Osteoblast (primary cell): Measurements from ENCODE around the gene FAM193A. TPM values are rescaled to one million over a fixed set of nuclear protein-coding genes. Genes with fewer than 3 reads are reported as not detected.

Source experiments
- DNase-seq: peaks from one replicate; pipeline ENCODE4 v3.0.0; 2011; ENCODE audit warnings: low spot score, mixed read lengths; ENCODE audit not compliant: insufficient read length; ENCODE audit errors: missing footprints
- H2AFZ ChIP-seq: 2 replicates; pipeline ENCODE4 v1.6.0; 2011; ENCODE audit warnings: mild to moderate bottlenecking, low read length
- H3K27ac ChIP-seq: 2 replicates; pipeline ENCODE4 v1.5.1; 2011; ENCODE audit warnings: mild to moderate bottlenecking, low read depth, low read length, moderate library complexity
- H3K27me3 ChIP-seq: 2 replicates; pipeline ENCODE4 v1.6.0; 2012; ENCODE audit warnings: mild to moderate bottlenecking, control low read depth, inconsistent platforms, low read length, moderate library complexity; ENCODE audit not compliant: insufficient read depth
- H3K36me3 ChIP-seq: 2 replicates; pipeline ENCODE4 v1.5.1; 2011; ENCODE audit warnings: mild to moderate bottlenecking, low read length, control low read depth, moderate library complexity; ENCODE audit not compliant: insufficient read depth
- H3K4me1 ChIP-seq: 2 replicates; pipeline ENCODE4 v1.5.1; 2011; ENCODE audit warnings: mild to moderate bottlenecking, low read length, control low read depth, moderate library complexity; ENCODE audit not compliant: insufficient read depth
- H3K4me2 ChIP-seq: 2 replicates; pipeline ENCODE4 v1.6.0; 2011; ENCODE audit warnings: mild to moderate bottlenecking, low read length; ENCODE audit not compliant: insufficient read depth
- H3K4me3 ChIP-seq: fragments of 200-600 bp; sonication (generic); 3 replicates; pipeline ENCODE4 v1.5.1; 2012; ENCODE audit warnings: mild to moderate bottlenecking, low read length, inconsistent platforms; ENCODE audit not compliant: insufficient read depth
- H3K79me2 ChIP-seq: 2 replicates; pipeline ENCODE4 v1.6.0; 2012; ENCODE audit warnings: mild to moderate bottlenecking, low read length, control low read depth, inconsistent platforms; ENCODE audit not compliant: insufficient read depth
- H3K9me3 ChIP-seq: 2 replicates; pipeline ENCODE4 v1.5.1; 2011; ENCODE audit warnings: low read depth, low read length, control low read depth
- H4K20me1 ChIP-seq: 2 replicates; pipeline ENCODE4 v1.6.0; 2012; ENCODE audit warnings: mild to moderate bottlenecking, low read length, control low read depth; ENCODE audit not compliant: insufficient read depth
- total RNA-seq: library from RNA; depleted of rRNA; stranded (reverse); fragments of >200 nt; gene quantifications from 2 replicates; pipeline ENCODE4 v1.2.3, GENCODE V29; 2012
- TF ChIP-seq, protein P1 (sequence below): IDR thresholded peaks from 2 replicates; pipeline ENCODE4 v1.5.1; 2011; ENCODE audit warnings: mild to moderate bottlenecking, low read depth, low read length, moderate library complexity; ENCODE audit errors: extremely low read depth

Gene FAM193A
- total RNA-seq, 1 donor, result 23.2 TPM

DNA sequence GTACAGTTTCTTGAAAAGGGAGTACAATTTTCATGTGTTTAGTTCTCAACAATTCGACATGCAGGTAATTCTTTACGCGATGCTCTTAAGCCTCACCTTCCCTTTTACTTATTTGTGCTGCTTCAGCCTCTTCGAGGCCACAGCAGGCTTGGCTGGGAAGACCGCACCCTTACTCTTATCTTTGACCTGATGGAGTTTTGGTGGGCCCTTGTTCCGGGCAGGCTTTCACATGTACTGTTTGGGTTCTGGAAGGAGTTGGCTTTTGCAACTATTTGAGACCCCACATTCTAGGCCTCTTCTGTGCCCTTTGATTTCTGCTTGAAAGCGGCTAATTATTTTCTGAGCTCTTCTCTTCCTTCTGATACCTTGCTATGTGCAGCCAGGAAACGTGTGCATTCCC lies 60.2 kb downstream of the FAM193A start:
- no peak overlapping the region for H3K4me3 ChIP-seq
- peaks cover 81% of the 10 kb centered on the region for H4K20me1 ChIP-seq
- H3K27me3 ChIP-seq, result no peaks in the 10 kb centered on the region
- no peak overlapping the region for H2AFZ ChIP-seq
- no peak overlapping the region for H3K4me2 ChIP-seq
- H3K27ac ChIP-seq, result no peak overlapping the region
- no peaks in the 10 kb centered on the region for H3K9me3 ChIP-seq
- H3K36me3 ChIP-seq, result peaks cover 9% of the 10 kb centered on the region
- TF ChIP-seq, protein P1, sequence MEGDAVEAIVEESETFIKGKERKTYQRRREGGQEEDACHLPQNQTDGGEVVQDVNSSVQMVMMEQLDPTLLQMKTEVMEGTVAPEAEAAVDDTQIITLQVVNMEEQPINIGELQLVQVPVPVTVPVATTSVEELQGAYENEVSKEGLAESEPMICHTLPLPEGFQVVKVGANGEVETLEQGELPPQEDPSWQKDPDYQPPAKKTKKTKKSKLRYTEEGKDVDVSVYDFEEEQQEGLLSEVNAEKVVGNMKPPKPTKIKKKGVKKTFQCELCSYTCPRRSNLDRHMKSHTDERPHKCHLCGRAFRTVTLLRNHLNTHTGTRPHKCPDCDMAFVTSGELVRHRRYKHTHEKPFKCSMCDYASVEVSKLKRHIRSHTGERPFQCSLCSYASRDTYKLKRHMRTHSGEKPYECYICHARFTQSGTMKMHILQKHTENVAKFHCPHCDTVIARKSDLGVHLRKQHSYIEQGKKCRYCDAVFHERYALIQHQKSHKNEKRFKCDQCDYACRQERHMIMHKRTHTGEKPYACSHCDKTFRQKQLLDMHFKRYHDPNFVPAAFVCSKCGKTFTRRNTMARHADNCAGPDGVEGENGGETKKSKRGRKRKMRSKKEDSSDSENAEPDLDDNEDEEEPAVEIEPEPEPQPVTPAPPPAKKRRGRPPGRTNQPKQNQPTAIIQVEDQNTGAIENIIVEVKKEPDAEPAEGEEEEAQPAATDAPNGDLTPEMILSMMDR, result no peak
- peaks cover 17% of the 10 kb centered on the region for H3K4me1 ChIP-seq
- peaks cover 98% of the 10 kb centered on the region for H3K79me2 ChIP-seq
- DNase-seq, result no peak

DNA sequence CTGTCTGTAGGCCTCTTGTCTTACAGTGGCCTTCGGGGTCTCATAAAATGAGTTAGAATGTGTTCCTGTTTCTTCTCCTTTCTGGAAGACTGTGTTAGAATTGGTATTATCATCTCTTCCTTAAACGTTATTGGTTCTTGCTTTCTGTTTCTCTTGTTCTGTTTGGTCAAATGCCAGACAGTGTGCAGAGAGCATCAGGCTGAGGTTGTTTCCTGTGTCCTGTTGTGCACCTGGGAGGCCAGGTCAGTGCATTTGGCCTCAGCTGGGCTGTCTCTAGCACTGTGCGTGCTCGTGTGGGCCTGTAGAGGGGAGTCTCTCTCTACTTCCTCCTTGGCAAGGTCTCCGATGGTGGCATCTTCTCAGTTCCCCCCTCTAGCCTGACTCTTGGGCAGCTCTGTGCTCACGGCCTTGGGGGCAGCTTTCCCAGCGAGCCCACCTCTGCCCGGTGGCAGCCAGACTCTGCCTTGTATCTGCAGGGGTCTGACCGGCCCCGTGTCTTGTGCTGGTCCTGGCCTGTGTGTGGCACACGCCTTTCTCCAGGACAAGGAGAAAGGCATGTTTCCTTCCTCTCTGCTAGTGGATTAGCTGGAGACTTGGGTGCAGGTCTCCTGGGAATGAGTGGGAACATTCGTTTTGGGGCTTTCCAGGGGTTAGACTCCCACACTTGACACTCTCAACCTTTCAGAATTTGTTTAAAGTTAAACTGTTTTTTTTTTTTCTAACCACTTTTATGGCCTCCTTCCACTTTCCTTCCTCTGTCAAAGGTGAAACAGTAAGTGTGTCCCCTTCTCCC lies 62.3 kb downstream of the FAM193A start:
- no peaks in the 10 kb centered on the region for H3K27me3 ChIP-seq
- no peak overlapping the region for H3K27ac ChIP-seq
- peak; percentile 62 for DNase-seq
- no peak overlapping the region for H3K4me2 ChIP-seq
- H3K36me3 ChIP-seq, result peaks cover 9% of the 10 kb centered on the region
- no peaks in the 10 kb centered on the region for H3K9me3 ChIP-seq
- no peak overlapping the region for H3K4me3 ChIP-seq
- no peak overlapping the region for H2AFZ ChIP-seq
- TF ChIP-seq, protein P1, result no peak
- peaks cover 64% of the 10 kb centered on the region for H4K20me1 ChIP-seq
- H3K79me2 ChIP-seq, result peaks cover 92% of the 10 kb centered on the region
- H3K4me1 ChIP-seq, result peaks cover 17% of the 10 kb centered on the region

DNA sequence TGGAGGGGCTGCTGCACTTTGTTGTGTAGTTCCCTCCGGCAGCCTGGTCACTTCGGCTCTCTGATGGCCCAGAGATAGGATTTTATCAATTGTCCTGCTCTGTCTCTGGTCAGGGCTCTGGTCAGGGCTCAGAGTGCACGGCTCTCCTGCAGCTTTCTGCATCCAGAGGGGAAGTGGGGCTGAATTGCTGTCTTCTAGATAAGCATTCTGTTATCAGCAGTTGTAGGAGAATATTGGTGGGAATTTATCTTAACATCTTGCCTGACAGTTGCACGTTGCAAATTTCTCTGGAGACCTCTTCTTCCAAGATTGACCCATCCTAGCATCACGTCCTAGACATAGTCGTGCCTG lies 62.8 kb downstream of the FAM193A start:
- Histone ChIP-seq H3K27ac (no peak overlapping the region), H3K79me2 (peaks cover 92% of the 10 kb centered on the region), H3K4me1 (peaks cover 17% of the 10 kb centered on the region), H3K4me2 (no peak overlapping the region), H3K4me3 (no peak overlapping the region), H3K36me3 (peaks cover 12% of the 10 kb centered on the region), H3K9me3 (no peaks in the 10 kb centered on the region), H4K20me1 (peaks cover 62% of the 10 kb centered on the region), H3K27me3 (no peaks in the 10 kb centered on the region), H2AFZ (no peak overlapping the region)
- DNase-seq, result peak; percentile 17
- TF ChIP-seq, protein P1, result no peak

DNA sequence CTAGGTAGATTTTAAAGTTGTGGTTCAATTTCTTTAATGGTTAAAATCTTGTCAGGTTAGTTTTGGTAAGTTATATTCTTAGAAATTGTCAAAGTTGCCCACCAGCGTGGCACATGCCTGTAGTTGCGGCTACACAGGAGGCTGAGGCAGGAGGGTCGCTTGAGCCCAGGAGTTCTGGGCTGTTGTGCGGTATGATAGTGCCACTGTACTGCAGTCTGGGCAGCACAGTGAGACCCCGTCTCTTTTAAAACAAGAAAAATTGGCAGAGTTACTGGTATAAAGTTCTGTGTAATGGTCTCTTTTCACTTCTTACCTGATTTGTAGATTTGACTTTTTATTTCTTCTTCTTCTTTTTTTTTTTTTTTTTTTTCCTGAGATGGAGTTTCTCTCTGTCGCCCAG lies 64.4 kb downstream of the FAM193A start:
- Histone ChIP-seq H3K4me3 (no peak overlapping the region), H3K79me2 (peaks cover 91% of the 10 kb centered on the region), H3K27ac (no peak overlapping the region), H3K9me3 (no peaks in the 10 kb centered on the region), H3K4me1 (peaks cover 17% of the 10 kb centered on the region), H2AFZ (no peak overlapping the region), H3K27me3 (no peaks in the 10 kb centered on the region), H3K36me3 (peaks cover 14% of the 10 kb centered on the region), H4K20me1 (peaks cover 56% of the 10 kb centered on the region), H3K4me2 (no peak overlapping the region)
- peak; percentile 9 for DNase-seq
- TF ChIP-seq, protein P1, result no peak
